ENCODE data around the gene PHF21A. TPM values are rescaled to one million over a fixed set of nuclear protein-coding genes. Genes with fewer than 3 reads are reported as not detected.

The PHF21A gene
- total and polyA plus RNA-seq, 2 of the 13 experiments (the other 11 are each of a cell fraction or from before 2014, with no cell fraction given) = 4.1 to 34.6 TPM

DNA sequence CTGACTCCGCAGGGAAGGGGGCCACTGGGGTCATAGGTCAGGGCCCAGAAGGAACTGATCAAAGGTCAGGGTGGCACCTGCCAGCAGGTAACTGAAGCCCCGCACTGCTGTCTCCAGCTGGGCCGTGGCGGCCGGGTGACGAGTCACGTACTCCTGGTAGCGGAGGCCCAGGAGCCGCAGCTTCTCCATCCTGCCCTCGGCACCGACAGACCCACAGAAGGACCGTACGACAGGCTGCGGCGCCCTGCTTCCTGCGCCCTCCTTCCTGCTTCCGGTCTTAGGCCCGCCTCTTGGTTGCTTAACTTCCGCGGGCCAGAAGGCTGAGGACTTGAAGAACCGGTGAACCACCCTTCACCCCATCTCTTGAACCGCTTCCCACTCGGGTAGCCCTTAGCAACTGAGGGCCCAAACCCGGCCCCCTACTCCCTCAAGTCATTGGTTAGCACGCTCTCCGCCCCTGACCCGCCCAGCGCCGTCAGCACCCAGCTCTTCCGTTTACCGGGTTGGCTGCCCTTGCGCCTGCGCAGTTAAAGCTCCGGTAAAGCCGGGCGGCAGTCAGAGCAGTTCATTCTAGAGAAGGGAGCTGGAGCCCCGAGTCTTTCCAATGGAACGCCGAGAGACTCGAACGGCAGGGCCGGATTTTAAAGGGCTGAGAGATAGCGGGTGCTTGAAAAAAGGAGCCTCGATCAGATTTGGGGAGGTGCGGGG is 203.5 kb downstream of the PHF21A start, which contains the start of gene PEX16 (continued):
- TF ChIP-seq, protein P1, sequence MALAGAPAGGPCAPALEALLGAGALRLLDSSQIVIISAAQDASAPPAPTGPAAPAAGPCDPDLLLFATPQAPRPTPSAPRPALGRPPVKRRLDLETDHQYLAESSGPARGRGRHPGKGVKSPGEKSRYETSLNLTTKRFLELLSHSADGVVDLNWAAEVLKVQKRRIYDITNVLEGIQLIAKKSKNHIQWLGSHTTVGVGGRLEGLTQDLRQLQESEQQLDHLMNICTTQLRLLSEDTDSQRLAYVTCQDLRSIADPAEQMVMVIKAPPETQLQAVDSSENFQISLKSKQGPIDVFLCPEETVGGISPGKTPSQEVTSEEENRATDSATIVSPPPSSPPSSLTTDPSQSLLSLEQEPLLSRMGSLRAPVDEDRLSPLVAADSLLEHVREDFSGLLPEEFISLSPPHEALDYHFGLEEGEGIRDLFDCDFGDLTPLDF (CRISPR knock-in tag; IDR thresholded peaks at IDR 0.05) = peak; percentile 50; the same call in 1 of the 2 replicates
- no peak for TF ChIP-seq ZNF766 (CRISPR knock-in tag; IDR thresholded peaks at IDR 0.05; ENCODE audit: borderline replicate concordance)
- no peak for TF ChIP-seq ZNF317 (CRISPR knock-in tag; IDR thresholded peaks at IDR 0.05)
- TF ChIP-seq ZKSCAN5 (CRISPR knock-in tag; IDR thresholded peaks at IDR 0.05) = no peak
- TF ChIP-seq U2AF1 (optimal IDR thresholded peaks at IDR 0.05; ENCODE audit: low read depth, low read length) = no peak
- TF ChIP-seq BCL6 (CRISPR knock-in tag; IDR thresholded peaks at IDR 0.05) = no peak
- TF ChIP-seq SP1 (IDR thresholded peaks at IDR 0.05) = no peak
- TF ChIP-seq SP1 (CRISPR knock-in tag; IDR thresholded peaks at IDR 0.05) = peak; percentile 69; the same call in 1 of the 2 replicates
- no peak for TF ChIP-seq NR3C1 (CRISPR knock-in tag; IDR thresholded peaks at IDR 0.05)
- peak; percentile 40 for TF ChIP-seq MYPOP (CRISPR knock-in tag; IDR thresholded peaks at IDR 0.05)
- TF ChIP-seq KAT8 (CRISPR knock-in tag; IDR thresholded peaks at IDR 0.05) = peak; percentile 96
- TF ChIP-seq GLMP (CRISPR knock-in tag; IDR thresholded peaks at IDR 0.05; ENCODE audit: borderline replicate concordance) = no peak
- no peak for TF ChIP-seq ZBTB34 (CRISPR knock-in tag; IDR thresholded peaks at IDR 0.05)
- peak; percentile 70 for TF ChIP-seq NFYB (CRISPR knock-in tag; IDR thresholded peaks at IDR 0.05)
- no peak for TF ChIP-seq ZNF660 (CRISPR knock-in tag; IDR thresholded peaks at IDR 0.05; ENCODE audit: borderline replicate concordance, low read depth)
- TF ChIP-seq DRAP1 (CRISPR knock-in tag; IDR thresholded peaks at IDR 0.05) = peak; percentile 39
- TF ChIP-seq, protein P2, sequence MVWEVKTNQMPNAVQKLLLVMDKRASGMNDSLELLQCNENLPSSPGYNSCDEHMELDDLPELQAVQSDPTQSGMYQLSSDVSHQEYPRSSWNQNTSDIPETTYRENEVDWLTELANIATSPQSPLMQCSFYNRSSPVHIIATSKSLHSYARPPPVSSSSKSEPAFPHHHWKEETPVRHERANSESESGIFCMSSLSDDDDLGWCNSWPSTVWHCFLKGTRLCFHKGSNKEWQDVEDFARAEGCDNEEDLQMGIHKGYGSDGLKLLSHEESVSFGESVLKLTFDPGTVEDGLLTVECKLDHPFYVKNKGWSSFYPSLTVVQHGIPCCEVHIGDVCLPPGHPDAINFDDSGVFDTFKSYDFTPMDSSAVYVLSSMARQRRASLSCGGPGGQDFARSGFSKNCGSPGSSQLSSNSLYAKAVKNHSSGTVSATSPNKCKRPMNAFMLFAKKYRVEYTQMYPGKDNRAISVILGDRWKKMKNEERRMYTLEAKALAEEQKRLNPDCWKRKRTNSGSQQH (CRISPR knock-in tag; IDR thresholded peaks at IDR 0.05; ENCODE audit: low read depth) = no peak
- peak; percentile 44 for TF ChIP-seq RAD21 (CRISPR knock-in tag; IDR thresholded peaks at IDR 0.05)
- no peak for TF ChIP-seq MZF1 (CRISPR knock-in tag; IDR thresholded peaks at IDR 0.05; ENCODE audit: borderline replicate concordance)
- no peak for TF ChIP-seq ARID2 (CRISPR knock-in tag; IDR thresholded peaks at IDR 0.05; ENCODE audit: borderline replicate concordance)
- TF ChIP-seq TRIM24 (CRISPR knock-in tag; IDR thresholded peaks at IDR 0.05) = no peak
- no peak for TF ChIP-seq MEIS1 (CRISPR knock-in tag; IDR thresholded peaks at IDR 0.05; ENCODE audit: borderline replicate concordance)
- no peak for TF ChIP-seq HCFC1 (IDR thresholded peaks at IDR 0.05; ENCODE audit: low read depth, low read length)
- peak; percentile 83 for TF ChIP-seq YEATS2 (CRISPR knock-in tag; IDR thresholded peaks at IDR 0.05; ENCODE audit: borderline replicate concordance)
